PC-9 (cell line): ENCODE data around the gene LYPD6B. TPM values are rescaled to one million over a fixed set of nuclear protein-coding genes. Genes with fewer than 3 reads are reported as not detected.

Source experiments
- BruUV-seq: library from RNA; stranded (reverse); fragments of 400-500 nt; replicated peaks from 2 replicates; lab custom pipeline; 2021; lab: Mats Ljungman, UMichigan
- CTCF ChIA-PET: fragments of 300-600 bp; sonication (Branson Sonifier 250); formaldehyde crosslinking; loops from one replicate; lab custom pipeline; 2022; ENCODE audit warnings: antibody characterized with exemption; lab: Charles Lee
- POLR2A ChIA-PET: fragments of 300-600 bp; sonication (Branson Sonifier 250); formaldehyde crosslinking; loops from one replicate; lab custom pipeline; 2022; ENCODE audit warnings: antibody characterized with exemption; ENCODE audit not compliant: unreplicated experiment; lab: Charles Lee
- DNase-seq, 2 experiments: peaks; one replicate each; pipeline versions ENCODE4 v3.0.0 to v3.0.0-alpha.2; 2015 to 2022; ENCODE audit warnings: mixed read lengths in 1 of 2
- H2AFZ ChIP-seq: fragments of 200-600 bp; sonication (generic); 2 replicates; pipeline ENCODE4 v1.8.1; 2017; ENCODE audit warnings: antibody characterized with exemption
- H3F3A ChIP-seq: fragments of 200-600 bp; sonication (generic); 2 replicates; pipeline ENCODE4 v1.8.1; 2017; ENCODE audit warnings: antibody characterized with exemption, mild to moderate bottlenecking, low read depth; ENCODE audit not compliant: insufficient read depth
- H3K27ac ChIP-seq: fragments of 200-600 bp; sonication (generic); 2 replicates; pipeline ENCODE4 v1.6.1; 2016; ENCODE audit warnings: mixed run types
- H3K27me3 ChIP-seq: fragments of 200-600 bp; sonication (generic); 2 replicates; pipeline ENCODE4 v1.6.1; 2016; ENCODE audit warnings: low read depth, mixed run types; ENCODE audit not compliant: insufficient read depth
- H3K36me3 ChIP-seq: fragments of 200-600 bp; sonication (generic); 2 replicates; pipeline ENCODE4 v1.6.1; 2016; ENCODE audit warnings: low read depth, mixed run types
- H3K4me1 ChIP-seq: fragments of 200-600 bp; sonication (generic); replicated peaks from 2 replicates; pipeline ENCODE4 v1.6.1; 2016; ENCODE audit warnings: mixed run types; ENCODE audit not compliant: insufficient read depth
- H3K4me2 ChIP-seq: fragments of 200-600 bp; sonication (generic); 2 replicates; pipeline ENCODE4 v1.6.1; 2017; ENCODE audit warnings: mixed run types
- H3K4me3 ChIP-seq: fragments of 200-600 bp; sonication (generic); 2 replicates; pipeline ENCODE4 v1.6.1; 2016; ENCODE audit warnings: mixed run types
- H3K79me2 ChIP-seq: fragments of 200-600 bp; sonication (generic); 2 replicates; pipeline ENCODE4 v1.6.1; 2017; ENCODE audit warnings: low read depth, mixed run types
- H3K9me2 ChIP-seq: fragments of 200-600 bp; sonication (generic); 2 replicates; pipeline ENCODE4 v1.8.1; 2017; ENCODE audit warnings: mild to moderate bottlenecking; ENCODE audit not compliant: insufficient read depth
- H3K9me3 ChIP-seq: fragments of 200-600 bp; sonication (generic); 2 replicates; pipeline ENCODE4 v1.8.1; 2016; ENCODE audit warnings: low read depth; ENCODE audit not compliant: insufficient read depth
- H4K20me1 ChIP-seq: fragments of 200-600 bp; sonication (generic); 2 replicates; pipeline ENCODE4 v1.8.1; 2017; ENCODE audit not compliant: insufficient read depth
- CTCF ChIP-seq: fragments of 200-600 bp; sonication (generic); conservative IDR thresholded peaks from 2 replicates; pipeline ENCODE4 v1.6.1; 2017; ENCODE audit warnings: mixed run types, antibody characterized with exemption, mild to moderate bottlenecking, moderate library complexity
- EZH2 ChIP-seq: fragments of 200-600 bp; sonication (generic); IDR thresholded peaks from 2 replicates; pipeline ENCODE4 v1.8.0; 2017; ENCODE audit warnings: antibody characterized with exemption, low read depth
- intact Hi-C: fragments of 100-400 bp; cut with micrococcal nuclease; formaldehyde crosslinking; loops from one replicate; pipeline ENCODE4 v1.10.0; 2022; ENCODE audit not compliant: unreplicated experiment
- total RNA-seq: library from RNA; stranded (reverse); gene quantifications from 2 replicates; pipeline ENCODE4 v1.2.3, GENCODE V29; 2021

The LYPD6B gene
- total RNA-seq, 1 experiment from 2014 or later = 10.0 TPM

GRCh38 chr2:148999451-148999921 is 39.0 kb upstream of the LYPD6B start:
- Histone ChIP-seq H3K79me2 (no peaks in the 10 kb centered on the region), H3F3A (no peaks in the 10 kb centered on the region), H4K20me1 (no peaks in the 10 kb centered on the region), H3K4me3 (no peak overlapping the region), H3K4me1 (no peaks in the 10 kb centered on the region), H3K9me3 (no peaks in the 10 kb centered on the region), H3K4me2 (no peak overlapping the region), H3K9me2 (no peaks in the 10 kb centered on the region), H3K36me3 (no peaks in the 10 kb centered on the region), H3K27me3 (no peaks in the 10 kb centered on the region), H3K27ac (no peak overlapping the region), H2AFZ (no peak overlapping the region)
- CTCF ChIA-PET = no interaction called here
- TF ChIP-seq CTCF = no peak
- TF ChIP-seq EZH2 = no peak
- intact Hi-C loops = no loop called here
- no peak for DNase-seq
- POLR2A ChIA-PET = no interaction called here
- no TSS peak for BruUV-seq

- no peak overlapping the region for H3K27ac ChIP-seq
- no peak overlapping the region for H3K4me3 ChIP-seq
- no peaks in the 10 kb centered on the region for H3F3A ChIP-seq
- H3K27me3 ChIP-seq = no peaks in the 10 kb centered on the region
- H3K4me1 ChIP-seq = no peaks in the 10 kb centered on the region
- POLR2A ChIA-PET = no interaction called here
- H3K9me3 ChIP-seq = no peaks in the 10 kb centered on the region
- no TSS peak for BruUV-seq
- intact Hi-C loops = no loop called here
- no peaks in the 10 kb centered on the region for H3K36me3 ChIP-seq
- DNase-seq = no peak
- H3K4me2 ChIP-seq = no peak overlapping the region
- CTCF ChIA-PET = no interaction called here
- H4K20me1 ChIP-seq = no peaks in the 10 kb centered on the region
- H3K9me2 ChIP-seq = no peaks in the 10 kb centered on the region
- H3K79me2 ChIP-seq = no peaks in the 10 kb centered on the region
- H2AFZ ChIP-seq = no peak overlapping the region
- TF ChIP-seq EZH2 = no peak
- TF ChIP-seq CTCF = no peak
Measured at GRCh38 chr2:149000158-149000938, 38.2 kb upstream of the LYPD6B start.

- no peaks in the 10 kb centered on the region for H3K4me1 ChIP-seq
- ChIA-PET CTCF (no interaction called here), POLR2A (no interaction called here)
- TF ChIP-seq CTCF = no peak
- no peak for TF ChIP-seq EZH2
- no peak overlapping the region for H3K4me2 ChIP-seq
- no peak overlapping the region for H3K4me3 ChIP-seq
- no peaks in the 10 kb centered on the region for H3F3A ChIP-seq
- no peak overlapping the region for H3K27ac ChIP-seq
- no peaks in the 10 kb centered on the region for H4K20me1 ChIP-seq
- no peak overlapping the region for H2AFZ ChIP-seq
- H3K9me3 ChIP-seq = no peaks in the 10 kb centered on the region
- no TSS peak for BruUV-seq
- intact Hi-C loops = no loop called here
- DNase-seq = no peak
- H3K9me2 ChIP-seq = no peaks in the 10 kb centered on the region
- H3K36me3 ChIP-seq = no peaks in the 10 kb centered on the region
- H3K27me3 ChIP-seq = no peaks in the 10 kb centered on the region
- no peaks in the 10 kb centered on the region for H3K79me2 ChIP-seq
Measured at GRCh38 chr2:149001496-149001895, 37.0 kb upstream of the LYPD6B start.
